HEK293 (cell line): ENCODE results near the gene BTNL8.

Experiments
- CTCF ChIA-PET: fragments of 350-600 bp; formaldehyde crosslinking; extraction: SDS; loops from one replicate; lab custom pipeline; 2021; ENCODE audit warnings: antibody characterized with exemption; lab: Yijun Ruan, JAX
- POLR2A ChIA-PET: fragments of 300-600 bp; formaldehyde crosslinking; extraction: SDS; loops from one replicate; lab custom pipeline; 2020; ENCODE audit warnings: antibody characterized with exemption, inconsistent platforms; lab: Yijun Ruan, JAX
- H3K27ac ChIP-seq: fragments of 200-500 bp; sonication (Bioruptor generic); 2 replicates; pipeline ENCODE4 v1.5.1; 2014; ENCODE audit warnings: low read depth, low read length, control low read depth, inconsistent platforms; ENCODE audit errors: extremely low read depth
- H3K36me3 ChIP-seq, 2 experiments: fragments of 200-500 bp in 1 of 2; sonication (Bioruptor generic) in 1 of 2; 1 replicate in 1 of 2; 2 replicates in 1 of 2; pipeline ENCODE4 v1.5.1; 2014 to 2017; ENCODE audit warnings: inconsistent platforms in 2 of 2, low read length in 2 of 2; ENCODE audit not compliant: control insufficient read depth in 2 of 2, insufficient read depth in 1 of 2
- H3K4me1 ChIP-seq: fragments of 200-500 bp; sonication (Bioruptor generic); 2 replicates; pipeline ENCODE4 v1.5.1; 2014; ENCODE audit warnings: mild to moderate bottlenecking, low read length, inconsistent platforms; ENCODE audit not compliant: control insufficient read depth, insufficient read depth
- H3K4me3 ChIP-seq: 2 replicates; pipeline ENCODE4 v1.5.1; 2011; ENCODE audit warnings: low read depth, mild to moderate bottlenecking, control low read depth, low read length, moderate library complexity
- H3K9me3 ChIP-seq: fragments of 200-500 bp; sonication (Bioruptor generic); 2 replicates; pipeline ENCODE4 v1.5.1; 2014; ENCODE audit warnings: low read depth, low read length, inconsistent platforms; ENCODE audit not compliant: control insufficient read depth, insufficient read depth
- REST ChIP-seq: fragments of 450-650 bp; formaldehyde crosslinking; IDR thresholded peaks from 2 replicates; pipeline ENCODE4 v1.5.1; 2016; ENCODE audit warnings: missing biosample characterization, missing genetic modification characterization
- ZBTB7A ChIP-seq: fragments of 450-650 bp; formaldehyde crosslinking; IDR thresholded peaks from 2 replicates; pipeline ENCODE4 v1.5.1; 2016; ENCODE audit warnings: low read depth, missing biosample characterization, missing genetic modification characterization
- ZNF416 ChIP-seq: fragments of 450-650 bp; formaldehyde crosslinking; IDR thresholded peaks from 2 replicates; pipeline ENCODE4 v1.5.1; 2016; ENCODE audit warnings: missing biosample characterization, missing genetic modification characterization
- ZNF558 ChIP-seq: fragments of 450-650 bp; formaldehyde crosslinking; IDR thresholded peaks from 2 replicates; pipeline ENCODE4 v1.5.1; 2016; ENCODE audit warnings: missing biosample characterization, missing genetic modification characterization
- TF ChIP-seq, protein P1 (sequence below): sonication (generic); formaldehyde crosslinking; IDR thresholded peaks from 2 replicates; pipeline ENCODE4 v1.8.1; 2022; ENCODE audit warnings: mild to moderate bottlenecking, moderate library complexity, missing genetic modification reagents

BTNL8 gene

DNA sequence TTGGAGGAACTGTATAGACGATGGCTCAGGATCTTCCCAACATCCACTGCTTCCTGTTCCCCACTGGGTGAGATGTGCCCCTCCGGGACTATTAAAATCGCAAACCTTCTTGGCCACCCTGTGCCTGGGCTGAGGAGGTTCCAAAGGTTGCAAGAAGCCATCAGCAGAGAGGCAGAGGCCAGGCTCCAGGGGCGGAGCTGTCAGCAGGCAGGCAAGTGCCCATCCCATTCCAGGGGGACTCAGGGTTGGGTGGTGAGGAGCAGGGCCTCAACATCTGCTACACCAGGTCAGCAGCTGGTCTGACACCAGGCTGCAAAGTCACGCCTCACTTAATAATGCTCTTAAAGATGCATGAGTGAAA, 91.9 kb downstream of the BTNL8 start:
- no peak overlapping the region for H3K27ac ChIP-seq
- TF ChIP-seq, protein P1, sequence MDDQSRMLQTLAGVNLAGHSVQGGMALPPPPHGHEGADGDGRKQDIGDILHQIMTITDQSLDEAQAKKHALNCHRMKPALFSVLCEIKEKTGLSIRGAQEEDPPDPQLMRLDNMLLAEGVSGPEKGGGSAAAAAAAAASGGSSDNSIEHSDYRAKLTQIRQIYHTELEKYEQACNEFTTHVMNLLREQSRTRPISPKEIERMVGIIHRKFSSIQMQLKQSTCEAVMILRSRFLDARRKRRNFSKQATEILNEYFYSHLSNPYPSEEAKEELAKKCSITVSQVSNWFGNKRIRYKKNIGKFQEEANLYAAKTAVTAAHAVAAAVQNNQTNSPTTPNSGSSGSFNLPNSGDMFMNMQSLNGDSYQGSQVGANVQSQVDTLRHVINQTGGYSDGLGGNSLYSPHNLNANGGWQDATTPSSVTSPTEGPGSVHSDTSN, result no peak
- TF ChIP-seq ZNF558 (tag by site-specific recombination), result no peak
- TF ChIP-seq ZBTB7A (tag by site-specific recombination), result no peak
- TF ChIP-seq ZNF416 (tag by site-specific recombination), result no peak
- no peak for TF ChIP-seq REST
- ChIA-PET CTCF (no interaction called here), POLR2A (no interaction called here)
- no peak overlapping the region for H3K4me3 ChIP-seq
- no peaks in the 10 kb centered on the region for H3K36me3 ChIP-seq
- H3K9me3 ChIP-seq, result no peaks in the 10 kb centered on the region
- H3K4me1 ChIP-seq, result no peaks in the 10 kb centered on the region
